ENCODE data around the gene CDC25B. TPM values are rescaled to one million over a fixed set of nuclear protein-coding genes. Genes with fewer than 3 reads are reported as not detected.

The CDC25B gene
- total and polyA plus RNA-seq, 2 of the 13 experiments (the other 11 are each of a cell fraction or from before 2014, with no cell fraction given) = 14.5 to 19.4 TPM

GRCh38 chr20:3749689-3750531 is 46.2 kb upstream of the CDC25B start (continued):
- TF ChIP-seq SNAI1 (CRISPR knock-in tag; IDR thresholded peaks at IDR 0.05; ENCODE audit: borderline replicate concordance) = no peak
- TF ChIP-seq RELA (CRISPR knock-in tag; IDR thresholded peaks at IDR 0.05) = no peak
- TF ChIP-seq AKNA (CRISPR knock-in tag; IDR thresholded peaks at IDR 0.05; ENCODE audit: borderline replicate concordance) = no peak
- no peak for TF ChIP-seq FOXP4 (CRISPR knock-in tag; IDR thresholded peaks at IDR 0.05)
- TF ChIP-seq ZNF543 (CRISPR knock-in tag; IDR thresholded peaks at IDR 0.05) = no peak
- TF ChIP-seq BATF2 (CRISPR knock-in tag; IDR thresholded peaks at IDR 0.05) = no peak
- TF ChIP-seq TCF7L2 (IDR thresholded peaks at IDR 0.05; ENCODE audit: low read depth, low read length) = no peak
- no peak for TF ChIP-seq RBM22 (optimal IDR thresholded peaks at IDR 0.05; ENCODE audit: low read length)
- TF ChIP-seq HNRNPH1 (optimal IDR thresholded peaks at IDR 0.05; ENCODE audit: low read depth, low read length) = no peak
- no peak for TF ChIP-seq ZNF878 (CRISPR knock-in tag; IDR thresholded peaks at IDR 0.05)
- 0 out of 2 replicates have a peak, but pooled peaks have one; percentile 41 for TF ChIP-seq TBP (CRISPR knock-in tag; IDR thresholded peaks at IDR 0.05)
- no peak for TF ChIP-seq PLRG1 (conservative IDR thresholded peaks at IDR 0.05)
- TF ChIP-seq ZNF770 (CRISPR knock-in tag; IDR thresholded peaks at IDR 0.05) = no peak
- TF ChIP-seq MTERF4 (CRISPR knock-in tag; IDR thresholded peaks at IDR 0.05) = no peak; the same call in 1 of the 2 replicates
- TF ChIP-seq ATF7 (IDR thresholded peaks at IDR 0.05) = no peak
- no peak for TF ChIP-seq ATF7 (CRISPR knock-in tag; IDR thresholded peaks at IDR 0.05)
- TF ChIP-seq ZNF383 (CRISPR knock-in tag; IDR thresholded peaks at IDR 0.05; ENCODE audit: borderline replicate concordance) = no peak
- TF ChIP-seq KLF15 (CRISPR knock-in tag; IDR thresholded peaks at IDR 0.05; ENCODE audit: borderline replicate concordance) = no peak; the same call in 1 of the 2 replicates
- no peak for TF ChIP-seq ZNF850 (CRISPR knock-in tag; conservative IDR thresholded peaks at IDR 0.05)

Measured in HepG2 (cell line).